Lower leg skin (tissue), 4 donors: ENCODE results near the gene TLL2. TPM values are rescaled to one million over a fixed set of nuclear protein-coding genes. Genes with fewer than 3 reads are reported as not detected.

Experiments
- DNase-seq, 2 donors: peaks; one replicate each; pipeline ENCODE4 v3.0.0-alpha.2; 2019; ENCODE audit warnings: low spot score in 2 of 2
- H3K4me3 ChIP-seq: fragments of 200-600 bp; sonication (generic); 2 replicates; pipeline ENCODE4 v1.5.1; 2017; ENCODE audit warnings: mild to moderate bottlenecking, low read depth; ENCODE audit not compliant: poor library complexity, severe bottlenecking
- POLR2A ChIP-seq, 2 donors: fragments of 450-650 bp; IDR thresholded peaks; one replicate each; pipeline ENCODE4 v1.6.1; 2016 to 2017; ENCODE audit warnings: antibody characterized with exemption in 2 of 2, mild to moderate bottlenecking in 1 of 2, moderate library complexity in 1 of 2
- WGBS, 2 donors: methylation state at CpG; one replicate each; pipeline ENCODE4 v1.1.5; 2018; 5-methylcytosine and 5-hydroxymethylcytosine counted together
- intact Hi-C: fragments of 100-400 bp; cut with DNase I; formaldehyde crosslinking; loops from one replicate; pipeline ENCODE4 v1.15.0; 2023; ENCODE audit warnings: low total_unique reads
- total RNA-seq, 4 donors: library from RNA; depleted of rRNA; stranded (reverse); fragments of >200 nt; gene quantifications; one replicate each; pipeline ENCODE4 v1.1.0, GENCODE V29; 2016
- TF ChIP-seq, protein P1 (sequence below), 3 donors: fragments of 450-650 bp; IDR thresholded peaks; one replicate each; pipeline ENCODE4 v1.5.1; 2016; ENCODE audit warnings: antibody characterized with exemption in 3 of 3, mild to moderate bottlenecking in 3 of 3, moderate library complexity in 2 of 3

Gene TLL2
- total RNA-seq, 4 donors from 2014 or later: 0.39 to 0.94 TPM; not detected in 2

- H3K4me3 ChIP-seq: no peak overlapping the region
- TF ChIP-seq, protein P1, sequence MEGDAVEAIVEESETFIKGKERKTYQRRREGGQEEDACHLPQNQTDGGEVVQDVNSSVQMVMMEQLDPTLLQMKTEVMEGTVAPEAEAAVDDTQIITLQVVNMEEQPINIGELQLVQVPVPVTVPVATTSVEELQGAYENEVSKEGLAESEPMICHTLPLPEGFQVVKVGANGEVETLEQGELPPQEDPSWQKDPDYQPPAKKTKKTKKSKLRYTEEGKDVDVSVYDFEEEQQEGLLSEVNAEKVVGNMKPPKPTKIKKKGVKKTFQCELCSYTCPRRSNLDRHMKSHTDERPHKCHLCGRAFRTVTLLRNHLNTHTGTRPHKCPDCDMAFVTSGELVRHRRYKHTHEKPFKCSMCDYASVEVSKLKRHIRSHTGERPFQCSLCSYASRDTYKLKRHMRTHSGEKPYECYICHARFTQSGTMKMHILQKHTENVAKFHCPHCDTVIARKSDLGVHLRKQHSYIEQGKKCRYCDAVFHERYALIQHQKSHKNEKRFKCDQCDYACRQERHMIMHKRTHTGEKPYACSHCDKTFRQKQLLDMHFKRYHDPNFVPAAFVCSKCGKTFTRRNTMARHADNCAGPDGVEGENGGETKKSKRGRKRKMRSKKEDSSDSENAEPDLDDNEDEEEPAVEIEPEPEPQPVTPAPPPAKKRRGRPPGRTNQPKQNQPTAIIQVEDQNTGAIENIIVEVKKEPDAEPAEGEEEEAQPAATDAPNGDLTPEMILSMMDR (IDR thresholded peaks at IDR 0.05): no peak
- no peak for TF ChIP-seq POLR2A (IDR thresholded peaks at IDR 0.05)
These were observed 168.5 kb downstream of the TLL2 start for GRCh38 chr10:96345222-96345621.

GRCh38 chr10:96344178-96344577, 169.5 kb downstream of the TLL2 start:
- 96 to 98% methylated on average over 4 of the region's 4 CpGs for WGBS, 2 donors
- intact Hi-C loops: no loop called here
- DNase-seq: no peak
- TF ChIP-seq, protein P1 (IDR thresholded peaks at IDR 0.05): no peak
- TF ChIP-seq POLR2A (IDR thresholded peaks at IDR 0.05): no peak
- H3K4me3 ChIP-seq: no peak overlapping the region

More at GRCh38 chr10:96345222-96345621, 168.5 kb downstream of the TLL2 start:
- no peak for DNase-seq
- intact Hi-C loops: no loop called here
- 59 to 62% methylated on average over 2 of the region's 2 CpGs for WGBS, 2 donors

- H3K4me3 ChIP-seq: no peak overlapping the region
- intact Hi-C loops: no loop called here
- DNase-seq: no peak
- TF ChIP-seq POLR2A (IDR thresholded peaks at IDR 0.05): no peak
- TF ChIP-seq, protein P1 (IDR thresholded peaks at IDR 0.05): no peak
- WGBS, 2 donors: 72 to 74% methylated on average over 4 of the region's 4 CpGs
These were observed 171.3 kb downstream of the TLL2 start for GRCh38 chr10:96342402-96342801.

- TF ChIP-seq POLR2A (IDR thresholded peaks at IDR 0.05): no peak
- TF ChIP-seq, protein P1 (IDR thresholded peaks at IDR 0.05): no peak
- DNase-seq: no peak
- no peak overlapping the region for H3K4me3 ChIP-seq
- intact Hi-C loops: no loop called here
- 76 to 81% methylated on average over 5 of the region's 5 CpGs for WGBS, 2 donors
These were observed 172.2 kb downstream of the TLL2 start for GRCh38 chr10:96341219-96342182.

DNA sequence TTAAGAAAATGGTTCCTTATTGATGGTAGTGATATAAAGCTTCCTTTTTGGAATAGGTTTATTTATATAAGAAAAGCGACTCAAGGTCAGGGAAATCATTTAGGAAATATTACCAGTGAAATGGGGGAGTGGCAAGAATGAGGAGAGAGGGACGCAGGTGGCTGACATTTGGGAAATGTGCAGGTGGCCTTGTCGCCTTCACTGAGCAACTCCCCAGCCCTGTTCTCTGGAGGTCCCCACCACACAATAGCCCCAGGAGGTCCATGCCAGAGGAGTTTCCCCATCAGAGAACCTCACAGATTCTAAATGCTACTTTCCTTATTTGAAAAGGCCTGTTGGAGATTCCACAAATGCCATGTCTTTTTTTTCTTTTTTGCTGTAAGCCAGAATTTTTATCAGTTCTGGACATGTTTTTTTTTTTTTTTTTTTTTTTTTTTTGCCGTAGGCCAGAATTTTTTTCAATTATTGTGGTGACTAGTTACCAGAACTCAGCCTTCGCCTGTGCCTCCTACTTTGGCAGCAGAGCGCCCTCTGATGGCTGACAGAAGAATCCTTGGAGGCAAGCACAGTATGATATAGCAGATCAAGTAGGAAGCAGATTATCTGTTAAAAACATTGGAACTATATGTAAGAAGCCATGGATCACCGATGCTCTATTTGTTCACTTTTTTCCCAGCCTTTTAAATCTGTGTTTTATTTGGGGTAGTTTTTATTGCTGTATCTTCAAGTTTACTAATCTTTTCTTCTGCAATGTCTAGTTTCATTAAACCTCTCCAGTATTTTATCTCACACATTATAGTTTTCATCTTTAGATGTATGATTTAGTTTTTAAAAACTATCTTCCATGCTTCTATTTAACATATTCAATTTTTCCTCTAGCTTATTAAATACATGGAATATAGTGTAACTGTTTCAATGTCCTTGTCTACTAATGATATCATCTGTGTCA, 173.5 kb downstream of the TLL2 start:
- TF ChIP-seq POLR2A (IDR thresholded peaks at IDR 0.05): no peak
- TF ChIP-seq, protein P1 (IDR thresholded peaks at IDR 0.05): no peak
- DNase-seq: no peak
- WGBS, 2 donors: 31 to 37% methylated on average over 7 of the region's 7 CpGs
- H3K4me3 ChIP-seq: no peak overlapping the region
- intact Hi-C loops: no loop called here
